ENCODE data around the gene CAMK2D.
A peak's percentile ranks its signal among the peaks of the same experiment; 100 is the strongest.

CAMK2D gene

DNA sequence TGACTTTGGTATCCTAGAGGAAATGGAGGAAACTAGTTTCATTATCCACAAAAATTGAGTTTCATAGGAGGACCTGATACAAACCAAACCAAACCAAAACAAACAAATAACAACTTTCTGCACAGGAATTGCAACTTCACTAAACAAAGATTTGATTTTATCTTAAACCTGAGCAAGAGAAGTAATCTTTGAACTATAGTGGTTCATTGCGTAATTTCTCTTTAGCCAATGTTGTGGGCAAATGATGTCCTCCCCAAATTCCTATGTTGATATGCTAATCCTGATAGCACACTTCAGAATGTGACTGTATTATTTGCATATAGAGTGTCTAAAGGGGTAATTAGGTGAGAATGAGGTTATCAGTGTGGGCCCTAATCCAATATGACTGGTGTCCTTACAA, 102.4 kb downstream of the CAMK2D start:
- no peaks in the 10 kb centered on the region for H3K27me3 ChIP-seq (ENCODE audit: insufficient read depth, low read length)
- no peaks in the 10 kb centered on the region for H3K9me3 ChIP-seq (ENCODE audit: insufficient read depth, low read depth, low read length)
- H3K4me1 ChIP-seq (ENCODE audit: insufficient read depth, low read length), result peaks cover 25% of the 10 kb centered on the region
- WGBS, result 93% methylated on average over 1 of the region's 1 CpG
- no peaks in the 10 kb centered on the region; the same call in 1 of the 2 replicates for H3K36me3 ChIP-seq (ENCODE audit: insufficient read depth, low read length)
- no peak overlapping the region for H3K4me3 ChIP-seq (ENCODE audit: low read length)
- H3K27ac ChIP-seq (ENCODE audit: low read depth, low read length), result no peak overlapping the region
- no peak overlapping the region for H3K9ac ChIP-seq (ENCODE audit: low read depth, low read length)

DNA sequence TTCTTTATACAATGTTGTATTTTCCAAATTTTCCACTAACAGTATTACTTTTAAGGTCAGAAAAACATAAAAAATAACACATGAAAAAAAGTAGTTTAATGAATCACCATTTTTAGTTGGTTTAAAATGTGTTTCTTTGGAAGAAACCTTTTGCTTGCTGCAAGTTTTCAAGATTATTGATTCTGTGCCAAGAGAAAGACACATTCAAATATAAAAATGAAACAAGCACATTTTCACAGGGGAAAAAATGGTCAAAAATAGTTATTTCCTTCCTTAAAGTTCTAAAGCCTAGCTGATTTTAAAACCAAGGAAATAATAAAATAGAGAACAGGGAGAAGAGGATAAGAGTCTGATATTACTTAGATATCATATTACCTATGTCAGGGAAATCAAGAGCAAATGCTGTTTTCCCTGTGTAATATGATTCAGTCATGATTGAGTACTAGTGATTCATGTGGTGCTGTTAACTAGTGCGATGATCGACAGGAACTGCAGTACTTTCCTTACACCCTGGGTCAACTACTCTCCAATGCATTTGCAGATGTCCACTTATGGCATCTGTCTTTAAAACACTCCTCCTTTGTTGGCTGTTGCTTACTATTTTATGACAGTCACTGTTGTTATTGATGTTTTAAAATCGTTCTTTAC, 103.8 kb downstream of the CAMK2D start:
- WGBS, result 97% methylated on average over 2 of the region's 3 CpGs
- H3K4me3 ChIP-seq (ENCODE audit: low read length), result no peak overlapping the region
- no peaks in the 10 kb centered on the region for H3K27me3 ChIP-seq (ENCODE audit: insufficient read depth, low read length)
- H3K9ac ChIP-seq (ENCODE audit: low read depth, low read length), result no peak overlapping the region
- H3K4me1 ChIP-seq (ENCODE audit: insufficient read depth, low read length), result peaks cover 29% of the 10 kb centered on the region
- no peaks in the 10 kb centered on the region for H3K9me3 ChIP-seq (ENCODE audit: insufficient read depth, low read depth, low read length)
- no peaks in the 10 kb centered on the region; the same call in 1 of the 2 replicates for H3K36me3 ChIP-seq (ENCODE audit: insufficient read depth, low read length)
- H3K27ac ChIP-seq (ENCODE audit: low read depth, low read length), result no peak overlapping the region

DNA sequence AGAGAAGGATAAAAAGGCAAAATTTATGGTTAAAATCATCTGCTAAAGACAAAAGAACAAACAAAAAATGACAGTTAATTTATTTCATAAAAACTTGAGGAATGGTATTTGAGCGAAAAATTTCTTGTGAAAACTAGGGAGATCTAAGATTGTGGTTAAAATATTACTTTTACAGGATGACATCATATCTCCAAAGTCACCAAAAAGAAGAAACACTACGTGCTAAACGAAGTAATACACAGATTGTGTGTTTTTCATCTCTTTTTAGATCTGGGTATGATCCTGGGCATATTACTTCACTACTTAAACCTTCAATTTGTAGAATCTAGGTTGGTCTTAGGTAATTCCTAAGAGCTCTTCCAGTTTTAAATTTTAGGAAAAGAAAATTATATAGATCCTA, 107.7 kb downstream of the CAMK2D start:
- H3K27ac ChIP-seq (ENCODE audit: low read depth, low read length), result no peak overlapping the region
- no peaks in the 10 kb centered on the region; the same call in 1 of the 2 replicates for H3K36me3 ChIP-seq (ENCODE audit: insufficient read depth, low read length)
- no peaks in the 10 kb centered on the region for H3K9me3 ChIP-seq (ENCODE audit: insufficient read depth, low read depth, low read length)
- no peak overlapping the region for H3K4me3 ChIP-seq (ENCODE audit: low read length)
- H3K4me1 ChIP-seq (ENCODE audit: insufficient read depth, low read length), result peaks cover 24% of the 10 kb centered on the region
- no CpG with 5 or more reads among the region's 3 CpGs for WGBS
- no peaks in the 10 kb centered on the region for H3K27me3 ChIP-seq (ENCODE audit: insufficient read depth, low read length)
- no peak overlapping the region for H3K9ac ChIP-seq (ENCODE audit: low read depth, low read length)

DNA sequence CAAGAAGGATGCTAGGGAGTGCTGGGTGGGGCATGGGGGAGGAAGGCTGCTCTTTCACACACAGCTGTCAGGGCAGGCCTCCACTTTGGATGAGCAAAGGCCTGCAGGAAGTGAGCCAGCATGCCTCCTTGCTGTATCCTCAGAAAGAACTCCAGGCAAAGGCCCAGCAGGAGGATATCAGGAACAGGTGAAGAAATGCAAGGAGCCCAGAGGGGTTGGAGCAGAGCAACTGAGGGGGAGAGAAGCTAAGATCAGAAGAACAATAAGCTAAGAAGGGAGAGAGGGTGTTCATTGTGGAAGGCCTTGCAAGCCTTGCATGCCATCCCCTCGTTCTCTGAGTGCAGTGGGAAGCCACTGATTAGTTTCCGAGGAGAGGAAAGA, 115.1 kb downstream of the CAMK2D start:
- no peak overlapping the region for H3K4me3 ChIP-seq (ENCODE audit: low read length)
- peak overlapping the region; percentile 88 for H3K27ac ChIP-seq (ENCODE audit: low read depth, low read length)

DNA sequence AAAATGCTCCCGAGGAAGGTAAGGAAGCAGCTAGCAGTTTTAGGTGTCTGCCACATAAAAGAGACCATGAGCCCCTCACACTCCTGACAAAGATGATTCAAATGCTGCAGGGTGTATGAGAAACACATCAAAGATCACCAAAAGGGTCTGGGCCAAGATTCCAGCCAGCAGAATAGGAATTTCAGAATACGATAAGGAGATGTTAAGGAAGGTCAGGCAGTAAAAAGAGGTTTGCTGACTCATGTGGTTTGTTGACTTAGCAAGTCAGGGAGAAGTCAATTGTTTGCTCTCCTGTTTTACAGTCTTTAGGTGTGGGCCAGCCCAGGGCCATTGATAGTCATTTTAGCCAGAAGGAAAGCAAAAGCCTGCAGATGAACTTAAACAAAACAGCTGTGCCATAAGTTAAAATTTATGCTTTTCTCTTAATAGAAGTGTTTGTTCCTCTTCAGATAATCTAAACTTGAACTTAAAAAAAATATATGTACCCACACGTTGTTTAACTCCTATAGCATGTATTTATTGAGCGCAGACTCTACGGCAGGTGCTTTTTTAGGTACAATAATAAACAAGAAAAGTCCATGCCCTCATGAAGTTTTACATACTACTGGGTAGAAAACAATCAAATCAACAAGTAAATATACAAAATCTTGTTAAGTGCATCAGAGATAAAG, 115.6 kb downstream of the CAMK2D start:
- Histone ChIP-seq H3K27ac (ENCODE audit: low read depth, low read length) (peak overlapping the region; percentile 88), H3K9me3 (ENCODE audit: insufficient read depth, low read depth, low read length) (no peaks in the 10 kb centered on the region), H3K9ac (ENCODE audit: low read depth, low read length) (peak overlapping the region; percentile 4; the same call in 1 of the 2 replicates), H3K27me3 (ENCODE audit: insufficient read depth, low read length) (no peaks in the 10 kb centered on the region), H3K4me3 (ENCODE audit: low read length) (no peak overlapping the region), H3K4me1 (ENCODE audit: insufficient read depth, low read length) (peaks cover 34% of the 10 kb centered on the region), H3K36me3 (ENCODE audit: insufficient read depth, low read length) (no peaks in the 10 kb centered on the region)
- WGBS, result 51% methylated on average over 5 of the region's 5 CpGs

More for the DNA sequence above, 115.1 kb downstream of the CAMK2D start:
- Histone ChIP-seq H3K27me3 (ENCODE audit: insufficient read depth, low read length) (no peaks in the 10 kb centered on the region), H3K9me3 (ENCODE audit: insufficient read depth, low read depth, low read length) (no peaks in the 10 kb centered on the region), H3K9ac (ENCODE audit: low read depth, low read length) (peak overlapping the region; percentile 3; the same call in 1 of the 2 replicates), H3K4me1 (ENCODE audit: insufficient read depth, low read length) (peaks cover 29% of the 10 kb centered on the region), H3K36me3 (ENCODE audit: insufficient read depth, low read length) (no peaks in the 10 kb centered on the region)
- WGBS, result 11% methylated on average over 2 of the region's 2 CpGs

DNA sequence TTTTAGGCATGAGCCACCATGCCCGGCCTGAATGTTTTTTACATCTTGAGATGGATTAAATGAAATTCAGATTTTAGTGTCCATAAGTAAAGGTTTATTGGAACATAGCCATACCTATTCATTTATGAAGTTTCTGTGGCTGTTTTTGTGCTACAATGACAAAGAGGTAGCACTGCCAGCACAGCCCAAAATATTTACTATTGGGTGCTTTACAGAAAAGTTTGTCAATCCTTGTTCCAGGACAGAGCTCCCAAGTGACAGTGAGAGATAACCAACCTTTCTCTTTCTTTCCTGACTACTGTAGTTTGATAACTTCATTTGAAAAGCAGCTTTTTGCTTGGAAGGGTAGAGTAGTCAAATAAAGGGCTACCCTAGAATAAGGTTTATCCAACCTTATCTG, 116.2 kb downstream of the CAMK2D start:
- peaks cover 38% of the 10 kb centered on the region for H3K4me1 ChIP-seq (ENCODE audit: insufficient read depth, low read length)
- no peaks in the 10 kb centered on the region for H3K9me3 ChIP-seq (ENCODE audit: insufficient read depth, low read depth, low read length)
- no peaks in the 10 kb centered on the region for H3K36me3 ChIP-seq (ENCODE audit: insufficient read depth, low read length)
- peak overlapping the region; percentile 4; the same call in 1 of the 2 replicates for H3K9ac ChIP-seq (ENCODE audit: low read depth, low read length)
- no peak overlapping the region for H3K4me3 ChIP-seq (ENCODE audit: low read length)
- no peaks in the 10 kb centered on the region for H3K27me3 ChIP-seq (ENCODE audit: insufficient read depth, low read length)
- 80% methylated on average over 1 of the region's 1 CpG for WGBS
- H3K27ac ChIP-seq (ENCODE audit: low read depth, low read length), result peak overlapping the region; percentile 88

DNA sequence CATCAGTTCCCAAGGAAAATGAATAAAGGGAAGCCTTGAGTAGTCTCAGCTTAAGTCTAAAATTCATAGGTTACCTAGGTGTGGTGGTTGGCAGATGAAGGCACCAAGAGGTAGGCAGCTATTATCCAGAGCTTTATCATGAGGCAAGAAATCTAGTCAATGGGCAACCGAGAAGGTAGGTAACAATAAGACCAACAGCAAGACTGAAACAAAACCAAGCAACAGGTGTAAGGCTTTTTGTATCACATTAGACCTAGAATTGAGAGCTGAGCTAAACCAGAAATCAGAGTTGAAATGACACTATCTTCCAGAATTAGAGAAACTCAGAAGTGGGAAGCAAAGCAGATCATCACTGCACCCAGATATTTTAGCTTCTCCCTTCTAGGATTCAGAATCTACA, 117.1 kb downstream of the CAMK2D start:
- no peaks in the 10 kb centered on the region for H3K9me3 ChIP-seq (ENCODE audit: insufficient read depth, low read depth, low read length)
- H3K4me3 ChIP-seq (ENCODE audit: low read length), result no peak overlapping the region
- no peaks in the 10 kb centered on the region for H3K27me3 ChIP-seq (ENCODE audit: insufficient read depth, low read length)
- H3K4me1 ChIP-seq (ENCODE audit: insufficient read depth, low read length), result peaks cover 43% of the 10 kb centered on the region
- H3K9ac ChIP-seq (ENCODE audit: low read depth, low read length), result no peak overlapping the region
- WGBS, result 91% methylated on average over 1 of the region's 1 CpG
- no peak overlapping the region for H3K27ac ChIP-seq (ENCODE audit: low read depth, low read length)
- H3K36me3 ChIP-seq (ENCODE audit: insufficient read depth, low read length), result no peaks in the 10 kb centered on the region

DNA sequence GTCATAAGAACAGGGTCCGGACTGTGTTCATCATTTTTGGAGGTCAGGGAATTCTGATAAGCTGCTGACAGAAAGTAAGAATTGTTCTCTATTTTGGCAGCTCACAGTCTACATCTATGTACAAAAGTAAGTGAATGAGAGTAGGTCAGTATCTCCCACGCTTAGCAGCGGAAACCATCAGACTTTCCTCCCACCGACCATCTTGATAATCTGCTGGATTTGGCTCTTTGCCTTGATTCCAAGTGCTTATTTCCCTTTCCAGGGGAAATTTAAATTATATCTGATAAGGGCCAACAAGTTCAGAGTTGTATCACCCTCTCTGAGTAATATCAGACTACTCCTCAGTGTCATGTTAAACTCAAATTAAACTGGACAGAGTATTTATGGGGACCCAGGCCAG, 118.0 kb downstream of the CAMK2D start:
- Histone ChIP-seq H3K9me3 (ENCODE audit: insufficient read depth, low read depth, low read length) (no peaks in the 10 kb centered on the region), H3K4me3 (ENCODE audit: low read length) (no peak overlapping the region), H3K27me3 (ENCODE audit: insufficient read depth, low read length) (no peaks in the 10 kb centered on the region), H3K36me3 (ENCODE audit: insufficient read depth, low read length) (no peaks in the 10 kb centered on the region), H3K9ac (ENCODE audit: low read depth, low read length) (no peak overlapping the region), H3K27ac (ENCODE audit: low read depth, low read length) (no peak overlapping the region), H3K4me1 (ENCODE audit: insufficient read depth, low read length) (peaks cover 46% of the 10 kb centered on the region)
- WGBS, result 100% methylated on average over 4 of the region's 4 CpGs

DNA sequence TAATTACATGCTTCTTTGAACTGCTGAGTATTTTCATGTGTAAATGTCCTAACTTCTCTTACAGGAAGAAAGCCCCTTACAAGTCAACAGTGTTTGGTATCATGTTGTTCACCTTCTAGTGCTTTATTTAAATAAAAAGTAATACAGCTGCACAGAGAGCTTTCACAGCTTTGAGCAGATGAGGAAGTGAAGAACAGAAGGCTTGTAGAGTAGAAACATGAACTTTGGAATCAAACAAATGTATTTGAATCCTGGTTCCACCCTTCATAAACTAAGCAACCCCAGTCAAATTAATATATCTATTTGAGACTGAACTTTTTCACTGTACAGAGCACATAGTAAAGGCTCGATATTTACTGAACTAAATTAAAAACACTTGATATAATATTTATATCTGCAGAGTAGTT, 120.5 kb downstream of the CAMK2D start:
- Histone ChIP-seq H3K4me3 (ENCODE audit: low read length) (no peak overlapping the region), H3K9me3 (ENCODE audit: insufficient read depth, low read depth, low read length) (no peaks in the 10 kb centered on the region), H3K4me1 (ENCODE audit: insufficient read depth, low read length) (peaks cover 30% of the 10 kb centered on the region), H3K27ac (ENCODE audit: low read depth, low read length) (no peak overlapping the region), H3K36me3 (ENCODE audit: insufficient read depth, low read length) (no peaks in the 10 kb centered on the region), H3K27me3 (ENCODE audit: insufficient read depth, low read length) (no peaks in the 10 kb centered on the region), H3K9ac (ENCODE audit: low read depth, low read length) (no peak overlapping the region)
- WGBS, result no CpG with 5 or more reads among the region's 1 CpG

DNA sequence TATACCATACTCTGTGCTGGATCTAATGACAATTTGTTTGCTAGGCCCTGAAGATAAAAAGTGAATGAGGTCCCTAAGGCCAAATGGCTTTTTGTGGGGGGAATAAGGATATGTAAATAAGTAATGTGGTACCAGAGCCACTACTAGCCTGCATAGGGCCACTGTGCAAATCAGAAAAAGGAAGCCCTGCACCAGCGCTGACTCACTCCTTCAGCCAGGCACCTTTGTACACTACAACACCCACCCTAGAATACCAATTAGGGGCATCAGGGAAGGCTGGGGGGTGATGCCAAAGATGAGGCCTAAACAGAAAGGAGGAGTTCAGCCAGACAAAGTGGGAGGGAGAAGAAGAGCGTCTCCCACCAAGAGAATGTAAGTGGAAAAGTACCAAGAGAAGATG, 122.2 kb downstream of the CAMK2D start:
- 94% methylated on average over 2 of the region's 2 CpGs for WGBS
- H3K4me1 ChIP-seq (ENCODE audit: insufficient read depth, low read length), result peaks cover 22% of the 10 kb centered on the region
- H3K36me3 ChIP-seq (ENCODE audit: insufficient read depth, low read length), result no peaks in the 10 kb centered on the region
- H3K9me3 ChIP-seq (ENCODE audit: insufficient read depth, low read depth, low read length), result no peaks in the 10 kb centered on the region
- H3K27me3 ChIP-seq (ENCODE audit: insufficient read depth, low read length), result no peaks in the 10 kb centered on the region
- H3K4me3 ChIP-seq (ENCODE audit: low read length), result no peak overlapping the region
- H3K9ac ChIP-seq (ENCODE audit: low read depth, low read length), result no peak overlapping the region
- H3K27ac ChIP-seq (ENCODE audit: low read depth, low read length), result no peak overlapping the region

DNA sequence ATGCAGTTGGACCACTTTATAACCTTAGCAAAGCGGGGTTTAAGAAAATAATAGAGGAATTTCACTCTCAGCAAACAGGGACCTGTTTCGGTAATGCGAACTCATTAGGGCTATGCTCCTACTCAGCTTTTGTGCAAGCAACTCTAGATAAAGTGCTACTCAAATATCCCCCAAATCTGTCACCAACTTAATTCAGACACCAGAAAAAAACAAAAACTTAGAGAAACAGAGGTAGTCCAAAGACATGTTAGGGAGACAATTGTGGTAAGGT, 123.0 kb downstream of the CAMK2D start:
- Histone ChIP-seq H3K27ac (ENCODE audit: low read depth, low read length) (no peak overlapping the region), H3K9me3 (ENCODE audit: insufficient read depth, low read depth, low read length) (no peaks in the 10 kb centered on the region), H3K4me3 (ENCODE audit: low read length) (no peak overlapping the region), H3K27me3 (ENCODE audit: insufficient read depth, low read length) (no peaks in the 10 kb centered on the region), H3K36me3 (ENCODE audit: insufficient read depth, low read length) (no peaks in the 10 kb centered on the region), H3K9ac (ENCODE audit: low read depth, low read length) (no peak overlapping the region), H3K4me1 (ENCODE audit: insufficient read depth, low read length) (peaks cover 22% of the 10 kb centered on the region)
- WGBS, result 95% methylated on average over 3 of the region's 3 CpGs
